DMS153 treated with DMSO at 0.1 percent for 48 hours (cell line): Measurements from ENCODE around the gene ZSCAN4.
A peak's percentile ranks its signal among the peaks of the same experiment; 100 is the strongest.

Source experiments
- DNase-seq: peaks from one replicate; lab custom pipeline; 2025; ENCODE audit not compliant: unreplicated experiment; lab: John Stamatoyannopoulos, UW

The ZSCAN4 gene, protein sequence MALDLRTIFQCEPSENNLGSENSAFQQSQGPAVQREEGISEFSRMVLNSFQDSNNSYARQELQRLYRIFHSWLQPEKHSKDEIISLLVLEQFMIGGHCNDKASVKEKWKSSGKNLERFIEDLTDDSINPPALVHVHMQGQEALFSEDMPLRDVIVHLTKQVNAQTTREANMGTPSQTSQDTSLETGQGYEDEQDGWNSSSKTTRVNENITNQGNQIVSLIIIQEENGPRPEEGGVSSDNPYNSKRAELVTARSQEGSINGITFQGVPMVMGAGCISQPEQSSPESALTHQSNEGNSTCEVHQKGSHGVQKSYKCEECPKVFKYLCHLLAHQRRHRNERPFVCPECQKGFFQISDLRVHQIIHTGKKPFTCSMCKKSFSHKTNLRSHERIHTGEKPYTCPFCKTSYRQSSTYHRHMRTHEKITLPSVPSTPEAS

DNA sequence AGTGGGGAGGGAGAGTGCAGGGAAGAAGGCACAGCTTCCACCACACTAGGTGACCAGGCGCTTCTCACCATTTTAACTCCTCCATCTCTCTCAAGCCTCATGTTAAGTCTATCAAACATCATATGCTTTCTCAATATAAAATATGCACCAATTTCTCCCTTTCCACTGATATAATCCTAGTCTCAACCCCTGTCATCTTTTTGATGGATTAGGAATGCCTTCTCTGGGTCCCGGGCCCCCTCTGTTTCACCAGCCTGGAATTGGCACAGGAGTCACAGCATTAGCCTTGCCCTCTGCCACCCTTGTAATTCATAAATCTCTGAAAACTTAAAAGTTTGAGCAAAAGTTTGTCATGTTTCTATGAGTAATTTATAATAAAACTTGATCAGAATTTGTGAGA lies at the start of gene ZSCAN4:
Gene ZSCAN4 (plus strand): TSS at position 301 of the 400 bp plus-strand sequence. CDS start 7,211 bp downstream, outside the sequence.
- DNase-seq: no peak

DNA sequence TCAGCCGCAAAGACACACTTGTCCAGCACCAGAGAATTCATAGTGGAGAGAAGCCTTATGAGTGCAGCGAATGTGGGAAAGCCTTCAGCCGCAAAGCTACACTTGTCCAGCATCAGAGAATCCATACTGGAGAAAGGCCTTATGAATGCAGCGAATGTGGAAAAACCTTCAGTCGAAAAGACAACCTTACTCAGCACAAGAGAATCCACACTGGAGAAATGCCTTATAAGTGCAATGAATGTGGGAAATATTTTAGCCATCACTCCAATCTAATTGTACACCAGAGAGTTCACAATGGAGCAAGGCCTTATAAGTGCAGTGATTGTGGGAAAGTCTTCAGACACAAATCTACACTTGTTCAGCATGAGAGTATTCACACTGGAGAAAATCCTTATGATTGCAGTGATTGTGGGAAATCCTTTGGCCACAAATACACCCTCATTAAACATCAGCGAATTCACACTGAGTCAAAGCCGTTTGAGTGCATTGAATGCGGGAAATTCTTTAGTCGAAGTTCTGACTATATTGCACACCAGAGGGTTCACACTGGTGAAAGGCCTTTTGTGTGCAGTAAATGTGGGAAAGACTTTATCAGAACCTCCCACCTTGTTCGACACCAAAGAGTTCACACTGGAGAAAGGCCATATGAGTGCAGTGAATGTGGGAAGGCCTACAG lies 47.9 kb upstream of the ZSCAN4 start:
- no peak for DNase-seq

DNA sequence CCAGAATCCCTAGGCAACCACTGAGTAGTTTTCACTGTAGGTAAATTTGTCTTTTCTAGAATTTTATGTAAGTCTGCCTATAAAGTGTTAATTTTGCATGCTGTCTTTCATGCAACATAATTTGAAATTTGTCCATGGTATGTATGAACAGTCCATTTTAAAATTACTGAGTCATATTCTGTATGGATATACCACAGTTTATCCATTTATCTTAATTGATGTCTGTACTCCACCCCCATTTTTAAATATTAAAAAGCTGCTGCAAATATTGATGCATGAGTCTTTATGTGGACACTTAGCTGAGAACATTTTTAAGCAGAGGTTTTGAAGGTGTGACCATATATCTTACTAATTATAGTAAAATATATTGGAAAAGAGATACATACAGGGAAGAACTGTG lies 45.6 kb upstream of the ZSCAN4 start:
- DNase-seq: no peak

DNA sequence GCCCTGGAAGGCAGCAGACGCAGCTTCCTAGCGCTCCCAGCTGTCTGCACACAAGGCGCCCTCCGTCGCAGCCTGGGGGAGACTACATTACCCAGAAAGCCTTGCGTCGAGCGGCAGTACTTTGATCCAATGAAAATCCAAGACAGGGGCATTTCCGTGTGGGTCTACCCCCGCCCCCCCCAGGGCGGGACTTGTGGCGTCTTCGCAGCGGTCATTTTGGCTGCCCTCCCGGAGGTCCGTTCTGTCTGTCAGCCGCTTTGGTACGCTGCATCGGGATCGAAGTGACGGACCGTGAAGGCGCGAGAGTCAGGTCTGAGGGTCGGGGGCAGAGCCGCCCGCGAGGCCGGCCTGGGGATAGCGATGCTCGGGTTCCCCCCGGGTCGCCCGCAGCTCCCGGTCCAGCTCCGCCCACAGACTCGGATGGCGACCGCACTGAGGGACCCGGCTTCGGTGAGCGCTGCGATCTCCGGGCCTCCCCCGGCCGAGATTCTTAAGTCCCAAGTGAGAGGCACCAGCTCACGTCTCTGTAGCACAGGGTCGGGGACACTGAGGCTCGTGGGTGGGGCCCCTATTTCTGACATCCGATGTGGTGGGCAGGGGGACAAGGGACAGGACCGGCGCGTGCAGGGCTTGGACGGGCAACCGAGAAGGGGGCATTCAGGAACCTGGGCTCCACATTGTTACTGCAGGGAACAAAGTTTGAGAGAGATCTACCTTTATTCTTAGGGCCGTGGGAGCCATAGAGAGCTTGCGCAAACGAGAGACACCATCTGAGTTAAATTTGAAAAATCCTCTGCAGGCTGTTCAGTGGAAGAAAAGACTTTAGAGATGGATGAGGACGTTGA lies 35.5 kb upstream of the ZSCAN4 start, which contains the start of gene ZNF211:
Gene ZNF211 (plus strand): TSS at position 182 of the 845 bp plus-strand sequence. CDS start 179 bp downstream, at position 361.
- peak; percentile 86 for DNase-seq

DNA sequence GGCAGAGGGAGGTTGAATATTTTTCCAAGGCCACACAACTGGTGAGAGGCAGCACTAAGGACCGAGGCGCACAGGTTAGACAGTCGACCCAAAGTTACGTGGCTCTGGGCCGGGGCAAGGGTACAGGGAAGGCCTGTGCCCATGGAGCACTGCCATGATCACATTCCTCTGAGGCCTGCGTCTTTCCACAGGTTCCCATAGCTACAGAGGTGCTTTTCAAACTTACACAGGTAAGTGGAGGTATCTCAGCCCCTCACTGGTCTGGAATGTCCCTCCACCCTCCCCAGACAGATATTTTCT lies 35.0 kb upstream of the ZSCAN4 start:
- DNase-seq: no peak

DNA sequence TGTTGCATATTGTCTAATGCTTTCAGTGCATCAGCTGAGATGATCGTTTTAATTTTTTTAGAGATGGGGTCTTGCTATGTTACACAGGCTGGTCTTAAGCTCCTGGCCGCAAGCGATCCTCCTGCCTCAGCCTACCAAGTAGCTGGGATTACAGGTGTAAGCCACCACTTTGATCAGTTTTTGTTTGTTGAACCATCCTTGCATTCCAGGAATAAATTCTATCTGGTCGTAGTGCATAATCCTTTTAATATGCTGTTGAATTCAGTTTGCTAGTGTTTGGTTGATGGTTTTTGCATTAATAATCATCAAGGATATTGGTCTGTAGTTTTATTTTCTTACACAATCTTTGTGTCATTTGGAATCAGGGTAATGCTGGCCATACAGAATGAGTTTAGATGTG lies 31.4 kb upstream of the ZSCAN4 start:
- no peak for DNase-seq

DNA sequence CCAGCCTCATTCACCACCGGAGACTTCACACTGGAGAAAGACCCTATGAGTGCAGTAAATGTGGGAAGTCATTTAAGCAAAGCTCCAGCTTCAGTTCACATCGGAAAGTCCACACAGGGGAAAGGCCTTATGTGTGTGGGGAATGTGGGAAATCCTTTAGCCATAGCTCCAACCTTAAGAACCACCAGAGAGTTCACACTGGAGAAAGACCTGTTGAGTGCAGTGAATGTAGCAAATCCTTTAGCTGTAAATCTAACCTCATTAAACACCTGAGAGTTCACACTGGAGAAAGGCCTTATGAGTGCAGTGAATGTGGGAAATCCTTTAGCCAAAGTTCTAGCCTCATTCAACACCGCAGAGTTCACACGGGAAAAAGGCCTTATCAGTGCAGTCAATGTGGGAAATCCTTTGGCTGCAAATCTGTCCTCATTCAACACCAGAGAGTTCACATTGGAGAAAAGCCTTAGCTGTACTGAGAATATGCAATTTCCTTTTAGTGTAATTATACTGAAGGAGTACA lies 27.0 kb upstream of the ZSCAN4 start:
- no peak for DNase-seq

DNA sequence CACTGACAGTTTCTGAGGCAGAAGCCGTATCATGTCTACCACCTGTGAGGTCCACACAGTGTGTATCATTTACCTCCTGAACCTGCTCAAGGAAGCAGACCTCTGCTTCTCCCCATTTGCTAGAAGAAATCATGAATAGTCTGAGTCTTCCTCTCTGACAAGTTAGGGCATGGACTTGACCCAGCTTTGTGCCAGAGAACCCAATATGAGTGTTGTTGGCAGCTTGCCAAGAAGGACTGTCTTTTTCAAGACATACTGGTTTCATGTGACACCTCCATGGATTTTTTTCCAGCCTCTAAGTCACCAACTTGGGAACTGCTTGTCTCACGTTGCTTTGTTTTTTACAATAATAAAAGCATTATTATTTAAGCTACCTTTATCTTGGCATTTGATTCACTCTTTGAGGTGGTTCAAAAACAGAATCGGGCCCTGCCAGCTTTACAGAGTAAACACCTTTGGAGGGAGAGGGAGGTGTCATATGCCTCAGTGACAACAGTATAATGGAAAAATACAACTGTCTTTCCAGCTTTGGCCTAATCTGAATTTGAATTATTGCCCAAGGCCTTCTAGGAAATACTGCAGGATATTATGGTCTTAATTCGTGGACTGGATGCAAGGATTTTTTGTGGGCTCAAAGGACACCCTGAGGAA lies 26.2 kb upstream of the ZSCAN4 start:
- DNase-seq: no peak

DNA sequence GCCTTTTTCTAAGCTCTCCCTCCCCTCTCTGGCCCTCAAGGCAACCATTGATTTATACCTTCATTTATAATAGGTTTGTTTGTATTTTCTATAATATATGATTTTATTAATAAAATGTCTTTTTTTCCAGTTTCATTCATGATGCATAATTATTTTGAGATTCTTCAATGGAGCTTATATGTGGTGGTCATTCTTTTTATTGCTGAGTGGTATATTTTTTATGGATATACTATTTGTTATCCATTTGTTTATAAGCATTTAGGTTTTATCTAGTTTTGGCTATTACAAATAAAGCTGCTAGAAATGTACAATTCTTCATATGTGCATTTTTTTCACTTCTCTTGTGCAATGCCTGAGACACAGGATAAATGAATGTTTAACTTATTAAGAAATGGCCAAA lies 25.0 kb upstream of the ZSCAN4 start:
- DNase-seq: no peak

DNA sequence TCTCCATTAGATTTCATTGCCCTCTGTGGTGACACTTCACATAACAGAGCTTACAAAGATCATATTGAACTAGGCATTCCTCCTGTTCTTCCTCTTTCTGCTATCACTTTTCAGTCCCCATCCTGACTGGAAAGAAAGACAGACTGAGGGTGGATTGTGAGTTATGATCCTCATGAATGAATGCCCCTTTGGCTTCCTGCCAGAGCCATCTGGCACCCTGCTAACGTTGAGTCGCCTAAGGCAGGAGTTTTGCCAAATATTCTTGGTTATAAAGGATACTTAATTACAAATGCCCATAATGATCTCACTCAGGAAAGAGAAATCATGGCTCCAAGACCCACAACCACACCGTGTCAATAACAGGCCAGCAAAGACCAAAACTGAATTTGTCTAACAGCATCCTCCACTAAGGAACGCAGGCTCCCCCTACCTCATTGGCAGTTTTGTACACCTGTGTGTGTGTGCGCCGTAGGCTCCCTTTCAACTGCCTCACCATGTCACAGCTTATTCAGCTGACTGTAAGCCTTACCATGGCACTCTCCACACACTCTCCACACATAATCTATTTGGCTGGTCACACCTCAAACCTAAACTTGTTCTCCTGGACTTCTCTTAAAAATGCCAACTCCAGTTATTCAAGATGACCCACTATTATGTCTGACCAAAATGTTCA lies 20.3 kb upstream of the ZSCAN4 start:
- DNase-seq: no peak

DNA sequence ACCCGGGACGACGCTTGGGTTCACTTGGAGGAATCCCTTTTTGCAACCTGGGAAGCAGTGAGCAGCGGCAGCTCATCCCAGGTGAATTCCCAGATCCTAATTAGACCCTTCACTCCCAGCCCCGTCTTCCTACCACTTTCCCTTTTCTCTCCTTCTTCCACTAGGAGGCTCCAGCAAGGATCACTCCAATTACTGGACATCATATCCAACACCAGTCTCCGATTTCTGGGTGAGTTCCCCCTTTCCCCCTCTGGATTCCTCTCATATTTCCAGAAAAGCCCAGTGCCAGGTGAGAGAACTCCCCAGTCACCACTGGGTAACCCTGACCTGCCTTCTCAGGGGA lies 17.1 kb upstream of the ZSCAN4 start:
- no peak for DNase-seq

DNA sequence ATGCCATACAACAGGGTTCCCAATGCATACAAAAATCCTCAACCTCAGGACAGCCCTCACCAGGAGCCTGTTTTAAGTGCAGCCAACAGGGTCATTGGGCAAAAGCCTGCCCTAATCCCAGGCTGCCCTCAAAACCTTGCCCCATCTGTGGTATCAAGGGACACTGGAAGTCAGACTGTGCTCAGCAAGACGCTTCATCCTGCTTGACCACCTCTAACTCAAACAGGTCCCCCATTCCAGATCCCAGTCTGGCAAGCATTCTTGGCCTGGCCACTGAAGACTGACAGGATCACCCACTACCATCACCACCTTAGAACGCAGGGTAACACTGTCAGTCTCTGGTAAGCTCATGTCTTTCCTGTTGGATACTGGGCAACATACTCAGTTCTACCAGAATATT lies 15.0 kb upstream of the ZSCAN4 start:
- no peak for DNase-seq

DNA sequence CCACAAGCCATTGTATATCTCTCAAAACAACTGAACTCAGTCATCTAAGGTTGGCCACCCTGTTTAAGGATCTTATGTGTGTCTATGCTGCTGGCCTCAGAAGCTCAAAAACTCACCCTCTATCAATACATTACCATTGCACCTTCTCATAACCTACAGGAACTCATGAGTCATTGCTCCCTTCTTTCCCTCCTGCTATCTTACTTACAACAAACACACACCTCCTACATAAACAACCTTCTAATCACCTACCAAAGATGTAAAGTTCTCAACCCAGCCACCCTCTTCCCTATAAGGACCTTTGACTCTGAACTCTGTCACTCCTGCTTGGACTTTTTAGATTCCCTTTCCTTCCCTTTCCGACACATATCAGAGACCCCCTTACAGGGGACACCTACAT lies 13.3 kb upstream of the ZSCAN4 start:
- no peak for DNase-seq

DNA sequence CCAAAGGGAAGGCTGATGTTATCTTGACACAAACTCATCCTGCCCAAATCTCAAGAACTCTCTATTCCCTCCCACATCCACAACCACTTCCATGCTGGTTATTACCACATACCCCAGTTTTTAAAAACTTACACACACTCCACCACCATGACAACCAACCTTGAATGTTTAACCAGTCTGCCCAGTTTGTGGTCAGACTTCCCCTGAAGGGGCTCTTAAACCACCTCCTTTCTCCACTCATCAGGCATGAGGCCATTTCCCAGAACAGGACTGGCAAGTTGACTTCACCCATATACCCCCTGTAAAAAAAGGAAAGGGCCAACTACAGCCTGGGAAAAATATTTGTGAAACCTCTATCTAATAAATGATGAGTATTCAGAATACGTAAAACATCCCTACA lies 12.4 kb upstream of the ZSCAN4 start:
- DNase-seq: no peak

DNA sequence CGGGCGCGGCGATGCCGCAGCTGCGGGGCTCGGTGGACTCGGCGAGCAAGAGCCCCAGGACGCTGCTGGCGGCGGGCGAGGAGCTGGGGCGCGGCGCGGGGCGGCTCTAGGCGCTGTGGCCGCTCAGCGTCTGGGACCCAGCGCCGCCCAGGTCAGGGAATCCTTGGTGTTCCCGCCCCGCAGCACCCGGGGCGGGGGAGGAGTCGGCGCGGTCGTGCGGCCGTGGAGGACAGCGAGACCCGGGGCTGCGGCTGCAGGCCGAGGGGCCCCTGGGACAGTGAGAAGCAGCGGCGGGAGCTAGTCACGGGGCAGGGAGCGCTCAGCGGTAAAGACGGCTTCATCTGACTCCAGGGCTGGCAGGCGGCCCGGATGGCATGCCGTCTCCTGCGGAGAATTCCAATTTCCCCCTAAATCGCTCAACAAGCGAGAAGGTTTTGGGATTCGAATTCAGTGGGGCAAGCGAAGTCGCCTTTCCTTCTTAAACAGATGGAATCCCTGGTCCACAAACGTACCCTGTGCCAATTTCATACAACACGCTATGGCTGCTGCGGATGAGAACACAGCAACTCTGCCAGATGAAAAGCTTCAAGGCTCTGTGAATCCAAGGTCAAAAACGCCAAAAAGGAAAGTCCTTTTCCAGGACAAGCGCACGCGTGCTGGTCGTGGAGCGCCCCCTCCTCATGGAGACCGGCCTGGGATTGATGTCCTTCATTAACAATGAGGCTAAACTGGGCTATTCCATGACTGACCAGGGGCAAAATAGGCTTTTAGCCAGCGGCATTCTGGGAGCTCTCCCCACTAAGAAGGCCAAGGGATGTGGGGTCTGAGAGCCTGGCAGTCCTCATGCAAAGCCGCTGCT lies 4.2 kb upstream of the ZSCAN4 start:
- no peak for DNase-seq

DNA sequence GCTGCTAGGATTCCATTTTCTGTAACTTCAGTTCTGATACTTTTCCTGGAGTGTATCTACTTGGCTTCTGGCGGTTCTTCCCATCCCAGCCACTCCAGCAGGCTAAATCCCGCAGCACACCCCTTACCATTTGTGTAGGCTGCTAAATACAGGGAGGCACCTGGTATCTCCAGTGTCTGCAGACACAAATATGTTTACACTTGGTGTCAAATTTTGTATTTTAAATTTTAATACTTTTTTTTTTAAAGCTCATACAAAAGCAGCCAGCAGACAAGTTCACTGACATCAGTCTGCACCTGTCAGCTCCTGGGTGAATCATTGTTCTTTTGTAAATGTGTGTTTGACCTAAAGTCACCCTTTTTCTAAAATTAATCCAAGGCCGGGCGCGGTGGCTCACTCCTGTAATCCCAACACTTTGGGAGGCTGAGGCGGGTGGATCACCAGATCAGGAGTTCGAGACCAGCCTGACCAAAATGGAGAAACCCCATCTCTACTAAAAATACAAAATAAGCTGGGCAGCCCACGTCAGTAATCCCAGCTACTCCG lies 3.4 kb upstream of the ZSCAN4 start:
- no peak for DNase-seq

DNA sequence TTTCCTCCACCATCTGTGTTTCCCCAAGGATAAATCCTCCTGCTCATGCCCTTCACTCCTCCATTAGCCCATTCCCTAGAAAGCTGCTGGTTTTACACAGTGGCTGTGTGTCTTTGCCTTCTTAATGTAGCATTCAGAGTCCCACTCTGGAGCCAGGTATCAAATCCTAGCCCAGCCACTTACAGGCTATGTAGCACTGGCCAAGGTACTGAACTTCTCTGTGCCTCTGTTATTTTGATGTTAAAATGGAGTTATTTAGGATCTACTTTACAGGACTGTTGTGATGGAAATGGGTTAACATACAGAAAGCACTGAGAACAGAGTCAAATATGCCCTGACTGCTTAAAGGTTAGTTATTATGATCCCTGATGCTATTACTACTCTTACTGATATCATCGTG lies 1.5 kb upstream of the ZSCAN4 start:
- DNase-seq: no peak

DNA sequence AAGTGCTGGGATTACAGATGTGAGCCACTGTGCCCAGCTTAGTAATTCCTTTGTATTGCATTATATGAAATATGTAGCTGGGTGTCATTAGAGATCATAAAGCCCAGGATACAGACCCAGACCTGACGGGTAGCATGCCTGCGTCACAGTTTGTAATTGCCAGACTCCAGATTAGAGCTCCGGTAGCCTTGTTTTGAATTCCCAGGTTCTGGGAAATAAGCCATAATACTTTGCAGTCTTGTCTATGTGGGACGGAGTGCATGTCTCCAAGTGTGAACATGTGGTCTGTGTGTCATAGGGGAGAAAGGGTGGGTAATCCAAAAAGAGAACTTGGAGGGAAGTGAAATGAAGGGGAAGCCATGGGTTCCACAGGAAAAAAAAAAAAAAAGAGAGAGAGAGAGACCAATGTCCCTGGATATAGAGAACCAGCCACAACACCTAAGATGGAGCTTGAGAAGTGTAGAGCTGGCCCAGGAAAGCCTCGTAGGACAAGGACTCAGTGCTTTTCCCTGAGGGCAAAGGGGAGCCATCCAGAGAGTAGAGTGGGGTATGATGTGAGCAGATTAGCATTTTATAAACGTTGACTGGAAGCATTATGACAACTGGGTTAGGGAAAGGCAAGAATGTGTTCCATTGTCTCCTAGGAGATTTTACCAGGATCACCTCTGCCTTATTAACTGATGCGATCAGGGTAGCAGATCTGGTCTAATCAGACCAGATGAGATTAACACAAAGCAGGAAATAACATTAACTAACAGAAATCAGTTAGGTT lies 2.6 kb downstream of the ZSCAN4 start:
- DNase-seq: no peak

DNA sequence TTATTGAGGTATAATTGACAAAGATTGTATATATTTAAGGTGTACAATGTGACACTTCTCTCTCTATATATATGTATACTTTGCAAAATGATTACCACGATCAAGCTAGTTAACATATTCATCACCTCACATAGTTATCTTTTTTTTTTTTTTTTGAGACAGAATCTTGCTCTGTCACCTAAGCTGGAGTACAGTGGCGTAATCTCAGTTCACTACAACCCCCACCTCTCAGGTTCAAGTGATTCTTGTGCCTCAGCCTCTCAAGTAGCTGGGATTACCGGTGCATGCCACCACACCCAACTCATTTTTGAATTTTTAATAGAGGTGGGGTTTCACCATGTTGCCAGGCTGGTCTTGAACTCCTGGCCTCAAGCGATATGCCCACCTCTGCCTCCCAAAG lies 3.7 kb downstream of the ZSCAN4 start:
- DNase-seq: no peak
